Nephron progenitor cell (in vitro differentiated cells): ENCODE measurements around the gene CSTF3.

Source experiments
- DNase-seq: peaks from one replicate; pipeline ENCODE4 v3.0.0; 2021
- H3K27ac Mint-ChIP-seq: 2 replicates; pipeline ENCODE4 v1.8.0; 2021; ENCODE audit warnings: mild to moderate bottlenecking, moderate library complexity, mixed read lengths
- H3K27me3 Mint-ChIP-seq: 2 replicates; pipeline ENCODE4 v1.8.0; 2021; ENCODE audit warnings: mild to moderate bottlenecking, low read depth, mixed read lengths; ENCODE audit not compliant: poor library complexity
- H3K36me3 Mint-ChIP-seq: 2 replicates; pipeline ENCODE4 v1.8.0; 2021; ENCODE audit warnings: low read depth, mixed read lengths
- H3K4me1 Mint-ChIP-seq: 2 replicates; pipeline ENCODE4 v1.8.0; 2021; ENCODE audit warnings: mixed read lengths
- H3K4me3 Mint-ChIP-seq: 2 replicates; pipeline ENCODE4 v1.8.0; 2021; ENCODE audit warnings: mild to moderate bottlenecking, moderate library complexity, mixed read lengths
- H3K9me3 Mint-ChIP-seq: 2 replicates; pipeline ENCODE4 v1.8.0; 2021; ENCODE audit warnings: mild to moderate bottlenecking, moderate library complexity, mixed read lengths
- CTCF ChIP-seq: fragments of 200-600 bp; sonication (generic); IDR thresholded peaks from 2 replicates; pipeline ENCODE4 v1.5.0; 2021; ENCODE audit warnings: antibody characterized with exemption

The CSTF3 gene

GRCh38 chr11:33161120-33162005 lies at the start of gene CSTF3:
TSS of gene CSTF3 (minus strand) at chr11:33161480. CDS start at chr11:33161325, 155 bp downstream.
- H3K27ac Mint-ChIP-seq: peak within 1 kb of the TSS; percentile 99
- peak within 1 kb of the TSS; percentile 98 for H3K4me3 Mint-ChIP-seq
- peak; percentile 42 for TF ChIP-seq CTCF
- H3K27me3 Mint-ChIP-seq: no peaks in the 10 kb centered on the region
- peaks cover 54% of the 10 kb centered on the region for H3K36me3 Mint-ChIP-seq
- peak; percentile 100 for DNase-seq
- H3K4me1 Mint-ChIP-seq: peaks cover 40% of the 10 kb centered on the region
- peaks cover 41% of the 10 kb centered on the region for H3K9me3 Mint-ChIP-seq

GRCh38 chr11:33208150-33208549 lies 46.9 kb upstream of the CSTF3 start:
- peaks cover 9% of the 10 kb centered on the region for H3K9me3 Mint-ChIP-seq
- no peak for DNase-seq
- TF ChIP-seq CTCF: no peak
- H3K4me3 Mint-ChIP-seq: no peak overlapping the region
- no peaks in the 10 kb centered on the region for H3K36me3 Mint-ChIP-seq
- H3K4me1 Mint-ChIP-seq: peaks cover 5% of the 10 kb centered on the region
- peak overlapping the region; percentile 86 for H3K27ac Mint-ChIP-seq
- peaks cover 5% of the 10 kb centered on the region for H3K27me3 Mint-ChIP-seq

- H3K36me3 Mint-ChIP-seq: no peaks in the 10 kb centered on the region
- H3K27ac Mint-ChIP-seq: peak overlapping the region; percentile 86
- H3K4me1 Mint-ChIP-seq: peaks cover 5% of the 10 kb centered on the region
- peaks cover 8% of the 10 kb centered on the region for H3K27me3 Mint-ChIP-seq
- TF ChIP-seq CTCF: no peak
- H3K4me3 Mint-ChIP-seq: no peak overlapping the region
- no peak for DNase-seq
- peaks cover 9% of the 10 kb centered on the region for H3K9me3 Mint-ChIP-seq
Observed at GRCh38 chr11:33207408-33207985, 46.2 kb upstream of the CSTF3 start.

GRCh38 chr11:33197915-33198727 lies 36.8 kb upstream of the CSTF3 start:
- no peak for DNase-seq
- peak overlapping the region; percentile 74 for H3K27ac Mint-ChIP-seq

More at GRCh38 chr11:33197915-33198727, 36.8 kb upstream of the CSTF3 start:
- Mint-ChIP-seq H3K27me3 (peaks cover 3% of the 10 kb centered on the region), H3K36me3 (peaks cover 5% of the 10 kb centered on the region), H3K4me1 (peaks cover 23% of the 10 kb centered on the region), H3K4me3 (no peak overlapping the region), H3K9me3 (peaks cover 10% of the 10 kb centered on the region)
- TF ChIP-seq CTCF: no peak
